Measurements from ENCODE around the gene NKAIN1.

NKAIN1 gene

GRCh38 chr1:31238612-31238985 lies 1.1 kb downstream of the NKAIN1 start:
- CTCF ChIA-PET: no interaction called here
- no peak overlapping the region for H3K4me3 ChIP-seq (ENCODE audit: low read depth, low read length)
- no peak for TF ChIP-seq CTCF (IDR thresholded peaks at IDR 0.05; ENCODE audit: insufficient read depth, low read length, missing control alignments)
- no peak for DNase-seq (ENCODE audit: low read depth, low spot score)
- POLR2A ChIA-PET: no interaction called here

GRCh38 chr1:31234870-31235269 lies 4.8 kb downstream of the NKAIN1 start:
- DNase-seq (ENCODE audit: low read depth, low spot score): no peak
- POLR2A ChIA-PET: interaction anchor here (0.5 kb wide), 1 partner anchor 140 kb away, joined by 3 read pairs; no protein-coding TSS in a partner anchor
- CTCF ChIA-PET: interaction anchor here (0.8 to 1.7 kb wide), 2 partner anchors 23 to 51 kb away, joined by 3 to 4 read pairs; no protein-coding TSS in a partner anchor
- TF ChIP-seq CTCF (IDR thresholded peaks at IDR 0.05; ENCODE audit: insufficient read depth, low read length, missing control alignments): no peak
- no peak overlapping the region for H3K4me3 ChIP-seq (ENCODE audit: low read depth, low read length)

GRCh38 chr1:31234123-31234708 lies 5.5 kb downstream of the NKAIN1 start:
- no peak for DNase-seq (ENCODE audit: low read depth, low spot score)
- H3K4me3 ChIP-seq (ENCODE audit: low read depth, low read length): no peak overlapping the region
- ChIA-PET CTCF (interaction anchor here (0.8 to 1.7 kb wide), 5 partner anchors 9 to 53 kb away, joined by 3 to 8 read pairs (median 4); no protein-coding TSS in a partner anchor), POLR2A (interaction anchor here (0.5 kb wide), 1 partner anchor 141 kb away, joined by 3 read pairs; no protein-coding TSS in a partner anchor)
- no peak for TF ChIP-seq CTCF (IDR thresholded peaks at IDR 0.05; ENCODE audit: insufficient read depth, low read length, missing control alignments)

- DNase-seq (ENCODE audit: low read depth, low spot score): no peak
- H3K4me3 ChIP-seq (ENCODE audit: low read depth, low read length): no peak overlapping the region
- ChIA-PET POLR2A (no interaction called here), CTCF (interaction anchor here (1.6 to 1.7 kb wide), 2 partner anchors 48 to 51 kb away, joined by 8 read pairs; no protein-coding TSS in a partner anchor)
- TF ChIP-seq CTCF (IDR thresholded peaks at IDR 0.05; ENCODE audit: insufficient read depth, low read length, missing control alignments): no peak
Observed at GRCh38 chr1:31232689-31233088, 7.0 kb downstream of the NKAIN1 start.

GRCh38 chr1:31231802-31232201 lies 7.9 kb downstream of the NKAIN1 start:
- POLR2A ChIA-PET: no interaction called here
- CTCF ChIA-PET: interaction anchor here (0.7 kb wide), 1 partner anchor 430 kb away, joined by 3 read pairs; no protein-coding TSS in a partner anchor
- H3K4me3 ChIP-seq (ENCODE audit: low read depth, low read length): no peak overlapping the region
- DNase-seq (ENCODE audit: low read depth, low spot score): no peak
- no peak for TF ChIP-seq CTCF (IDR thresholded peaks at IDR 0.05; ENCODE audit: insufficient read depth, low read length, missing control alignments)

- POLR2A ChIA-PET: no interaction called here
- CTCF ChIA-PET: interaction anchor here (1.1 to 1.3 kb wide), 2 partner anchors 46 to 68 kb away, joined by 4 to 5 read pairs; no protein-coding TSS in a partner anchor
- no peak for TF ChIP-seq CTCF (IDR thresholded peaks at IDR 0.05; ENCODE audit: insufficient read depth, low read length, missing control alignments)
- no peak for DNase-seq (ENCODE audit: low read depth, low spot score)
- no peak overlapping the region for H3K4me3 ChIP-seq (ENCODE audit: low read depth, low read length)
Observed at GRCh38 chr1:31230378-31230777, 9.3 kb downstream of the NKAIN1 start.
